A549 (cell line): ENCODE data around the gene MYBL2. TPM values are rescaled to one million over a fixed set of nuclear protein-coding genes. Genes with fewer than 3 reads are reported as not detected.

Source experiments
- ATAC-seq, 2 experiments: fragments of 200-7000 bp in 1 of 2; fragments of >200 bp in 1 of 2; cut with Nextera tagmentation in 1 of 2; cut with Tn5 transposase in 1 of 2; 3 replicates each; pipeline versions ENCODE4 v1.8.0 to v1.9.1; 2018 to 2020; ENCODE audit warnings: mild to moderate bottlenecking in 1 of 2, moderate library complexity in 1 of 2
- CTCF ChIA-PET: fragments of 300-600 bp; sonication (Branson Sonifier 250); formaldehyde crosslinking; extraction: SDS; loops from one replicate; lab custom pipeline; 2021; ENCODE audit warnings: antibody characterized with exemption, inconsistent platforms; lab: Yijun Ruan, JAX
- POLR2A ChIA-PET: fragments of 350-600 bp; formaldehyde crosslinking; extraction: SDS; loops from one replicate; lab custom pipeline; 2021; ENCODE audit warnings: antibody characterized with exemption, inconsistent platforms; lab: Yijun Ruan, JAX
- DNase-seq, 2 experiments: peaks; one replicate each; pipeline versions ENCODE4 v3.0.0 to v3.0.0-alpha.2; 2011 to 2016; ENCODE audit warnings: low read depth in 1 of 2, low spot score in 1 of 2
- FAIRE-seq: peaks from 2 replicates; lab custom pipeline; 2011; peaks lifted over from hg19 to GRCh38; lab: Jason Lieb, UNC
- H3K27ac ChIP-seq, 2 experiments: fragments of >200 bp; sonication (Bioruptor Twin); formaldehyde crosslinking; 3 replicates each; pipeline ENCODE4 v1.5.1; 2016 to 2017
- H3K4me1 ChIP-seq: fragments of >200 bp; sonication (Bioruptor Twin); formaldehyde crosslinking; 3 replicates; pipeline ENCODE4 v1.6.1; 2016
- H3K4me2 ChIP-seq: fragments of >200 bp; sonication (Bioruptor Twin); formaldehyde crosslinking; 3 replicates; pipeline ENCODE4 v1.6.1; 2016
- H3K4me3 ChIP-seq: fragments of >200 bp; sonication (Bioruptor Twin); formaldehyde crosslinking; 3 replicates; pipeline ENCODE4 v1.5.1; 2016
- H3K9me3 ChIP-seq: fragments of >200 bp; sonication (Bioruptor Twin); formaldehyde crosslinking; 3 replicates; pipeline ENCODE4 v1.6.1; 2016
- CEBPB ChIP-seq, 2 experiments: fragments of >200 bp in 1 of 2; sonication (Bioruptor Twin) in 1 of 2; formaldehyde crosslinking in 1 of 2; IDR thresholded peaks; 2 replicates each; pipeline ENCODE4 v1.6.1; 2012 to 2016
- CHD4 ChIP-seq: fragments of 200-600 bp; sonication (generic); IDR thresholded peaks from 2 replicates; pipeline ENCODE4 v1.6.1; 2016; ENCODE audit warnings: antibody characterized with exemption, mild to moderate bottlenecking, borderline replicate concordance
- EHMT2 ChIP-seq: fragments of 200-600 bp; sonication (generic); IDR thresholded peaks from 2 replicates; pipeline ENCODE4 v1.6.1; 2016; ENCODE audit warnings: antibody characterized with exemption, low read depth, mild to moderate bottlenecking, moderate library complexity
- FOXS1 ChIP-seq: fragments of 250-450 bp; sonication (Bioruptor Pico); IDR thresholded peaks from 2 replicates; pipeline ENCODE4 v1.5.0; 2020; ENCODE audit warnings: mild to moderate bottlenecking, moderate library complexity
- HDAC2 ChIP-seq: fragments of 200-600 bp; sonication (generic); IDR thresholded peaks from 2 replicates; pipeline ENCODE4 v1.6.1; 2016
- HEYL ChIP-seq: fragments of 250-450 bp; sonication (Bioruptor Pico); IDR thresholded peaks from 2 replicates; pipeline ENCODE4 v1.8.0; 2021; ENCODE audit warnings: mild to moderate bottlenecking, moderate library complexity
- JUNB ChIP-seq: fragments of >200 bp; sonication (Bioruptor Twin); formaldehyde crosslinking; IDR thresholded peaks from 2 replicates; pipeline ENCODE4 v1.6.1; 2016
- KDM1A ChIP-seq: fragments of 200-600 bp; sonication (generic); IDR thresholded peaks from 2 replicates; pipeline ENCODE4 v1.6.1; 2016; ENCODE audit warnings: low read depth, mild to moderate bottlenecking
- KDM5A ChIP-seq: fragments of 200-600 bp; sonication (generic); IDR thresholded peaks from 2 replicates; pipeline ENCODE4 v1.6.1; 2016; ENCODE audit warnings: antibody characterized with exemption, mild to moderate bottlenecking
- MAFK ChIP-seq: fragments of 450-650 bp; IDR thresholded peaks from 2 replicates; pipeline ENCODE4 v1.6.1; 2014; ENCODE audit not compliant: partially characterized antibody
- NPAS2 ChIP-seq: fragments of 250-450 bp; sonication (Bioruptor Pico); IDR thresholded peaks from 2 replicates; pipeline ENCODE4 v1.8.0; 2022; ENCODE audit warnings: mild to moderate bottlenecking, moderate library complexity, borderline replicate concordance
- POLR2A ChIP-seq: IDR thresholded peaks from 2 replicates; pipeline ENCODE4 v1.6.1; 2012; ENCODE audit warnings: mild to moderate bottlenecking, low read length
- RAD21 ChIP-seq, 2 experiments: fragments of >200 bp in 1 of 2; sonication (Bioruptor Twin) in 1 of 2; formaldehyde crosslinking in 1 of 2; IDR thresholded peaks in 1 of 2; conservative IDR thresholded peaks in 1 of 2; 2 replicates in 1 of 2; 3 replicates in 1 of 2; pipeline ENCODE4 v1.6.1; 2012 to 2018; ENCODE audit warnings: inconsistent platforms in 1 of 2
- RCOR1 ChIP-seq: fragments of 150-350 bp; IDR thresholded peaks from 2 replicates; pipeline ENCODE4 v1.6.1; 2014; ENCODE audit warnings: antibody characterized with exemption, low read length, low read depth
- RFX5 ChIP-seq: fragments of 450-650 bp; IDR thresholded peaks from 2 replicates; pipeline ENCODE4 v1.7.1; 2014; ENCODE audit warnings: antibody characterized with exemption, mild to moderate bottlenecking, moderate library complexity
- SMC3 ChIP-seq: fragments of >200 bp; sonication (Bioruptor Twin); formaldehyde crosslinking; IDR thresholded peaks from 3 replicates; pipeline ENCODE4 v1.6.1; 2018; ENCODE audit warnings: inconsistent platforms
- TFCP2L1 ChIP-seq: fragments of 250-450 bp; sonication (Bioruptor Pico); IDR thresholded peaks from 2 replicates; pipeline ENCODE4 v1.5.0; 2021; ENCODE audit warnings: mild to moderate bottlenecking
- ZC3H11A ChIP-seq: fragments of 450-650 bp; IDR thresholded peaks from 2 replicates; pipeline ENCODE4 v1.6.1; 2014; ENCODE audit warnings: antibody characterized with exemption, mild to moderate bottlenecking
- ZFP36 ChIP-seq: fragments of 450-650 bp; IDR thresholded peaks from 2 replicates; pipeline ENCODE4 v1.6.1; 2014; ENCODE audit warnings: borderline replicate concordance; ENCODE audit not compliant: partially characterized antibody
- ZNF302 ChIP-seq: fragments of 250-450 bp; sonication (Bioruptor Pico); IDR thresholded peaks from 2 replicates; pipeline ENCODE4 v1.9.0; 2021; ENCODE audit warnings: inconsistent platforms, mild to moderate bottlenecking, moderate library complexity
- WGBS: methylation state at CpG from one replicate; pipeline ENCODE4 v1.1.6; 2017; ENCODE audit errors: missing lambda C conversion rate; 5-methylcytosine and 5-hydroxymethylcytosine counted together
- polyA plus RNA-seq, 4 experiments: library from polyadenylated mRNA; depleted of rRNA in 3 of 4; stranded (reverse); fragments of >200 nt; fragmentation: RNase III in 1 of 4; extraction: RNeasy Plus Mini Kit Qiagen cat#74134 plus additional on column Dnase treatment in 1 of 4; gene quantifications; 2 replicates in 3 of 4; 3 replicates in 1 of 4; pipeline ENCODE4 v1.2.3, GENCODE V29; 2011 to 2017
- TF ChIP-seq, protein P1 (sequence below): fragments of 200-600 bp; sonication (generic); IDR thresholded peaks from 2 replicates; pipeline ENCODE4 v1.6.1; 2016; ENCODE audit warnings: antibody characterized with exemption, mild to moderate bottlenecking, moderate library complexity
- TF ChIP-seq, protein P2 (sequence below): fragments of >200 bp; sonication (Bioruptor Twin); formaldehyde crosslinking; IDR thresholded peaks from 2 replicates; pipeline ENCODE4 v1.6.1; 2016

MYBL2 gene
- polyA plus RNA-seq, 2 of the 4 experiments (the other 2 are of a cell fraction) = 19.9 to 53.7 TPM

DNA sequence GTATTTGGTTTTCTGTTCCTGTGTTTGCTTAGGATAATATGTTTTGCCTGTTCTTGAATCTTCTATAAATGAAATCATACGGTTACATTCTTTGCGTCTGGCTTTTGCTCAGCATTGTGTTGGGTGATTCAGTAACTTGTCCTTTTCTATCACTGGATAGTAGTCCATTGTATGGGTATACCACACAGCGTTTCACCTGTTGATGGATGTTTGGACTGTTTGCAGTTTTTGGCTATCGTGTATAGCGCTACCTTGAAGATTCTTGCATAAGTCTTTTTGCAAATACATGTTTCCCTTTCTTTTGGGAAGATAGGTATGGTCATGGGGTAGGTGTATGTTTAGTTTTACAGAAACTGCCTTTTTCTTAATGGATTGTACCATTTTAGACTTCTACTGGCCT is 9.5 kb downstream of the MYBL2 start (continued):
- no peak for TF ChIP-seq EHMT2
- no peak for TF ChIP-seq KDM5A

GRCh38 chr20:43680981-43681380 is 14.1 kb downstream of the MYBL2 start:
- Histone ChIP-seq H3K4me3 (no peak overlapping the region), H3K9me3 (no peaks in the 10 kb centered on the region), H3K4me2 (no peak overlapping the region), H3K4me1 (no peaks in the 10 kb centered on the region), H3K27ac (no peak overlapping the region)
- no peak for DNase-seq
- FAIRE-seq = no peak
- WGBS = 90% methylated on average over 7 of the region's 7 CpGs
- no peak for ATAC-seq
- ChIA-PET POLR2A (interaction anchor here (0.5 kb wide), 1 partner anchor 14 kb away, joined by 6 read pairs; no protein-coding TSS in a partner anchor), CTCF (interaction anchor here (0.7 to 3.8 kb wide), 4 partner anchors 10 to 142 kb away, joined by 3 to 17 read pairs (median 10); no protein-coding TSS in a partner anchor)
- TF ChIP-seq KDM5A (no peak), ZNF302 (no peak), HEYL (CRISPR knock-in tag) (no peak), ZFP36 (no peak), POLR2A (no peak), SMC3 (no peak), ZC3H11A (no peak), TFCP2L1 (CRISPR knock-in tag) (no peak), MAFK (no peak), RFX5 (no peak), CEBPB (IDR thresholded peaks at IDR 0.05) (no peak), NPAS2 (no peak), HDAC2 (no peak), RCOR1 (no peak), CHD4 (no peak)
- TF ChIP-seq, protein P1, sequence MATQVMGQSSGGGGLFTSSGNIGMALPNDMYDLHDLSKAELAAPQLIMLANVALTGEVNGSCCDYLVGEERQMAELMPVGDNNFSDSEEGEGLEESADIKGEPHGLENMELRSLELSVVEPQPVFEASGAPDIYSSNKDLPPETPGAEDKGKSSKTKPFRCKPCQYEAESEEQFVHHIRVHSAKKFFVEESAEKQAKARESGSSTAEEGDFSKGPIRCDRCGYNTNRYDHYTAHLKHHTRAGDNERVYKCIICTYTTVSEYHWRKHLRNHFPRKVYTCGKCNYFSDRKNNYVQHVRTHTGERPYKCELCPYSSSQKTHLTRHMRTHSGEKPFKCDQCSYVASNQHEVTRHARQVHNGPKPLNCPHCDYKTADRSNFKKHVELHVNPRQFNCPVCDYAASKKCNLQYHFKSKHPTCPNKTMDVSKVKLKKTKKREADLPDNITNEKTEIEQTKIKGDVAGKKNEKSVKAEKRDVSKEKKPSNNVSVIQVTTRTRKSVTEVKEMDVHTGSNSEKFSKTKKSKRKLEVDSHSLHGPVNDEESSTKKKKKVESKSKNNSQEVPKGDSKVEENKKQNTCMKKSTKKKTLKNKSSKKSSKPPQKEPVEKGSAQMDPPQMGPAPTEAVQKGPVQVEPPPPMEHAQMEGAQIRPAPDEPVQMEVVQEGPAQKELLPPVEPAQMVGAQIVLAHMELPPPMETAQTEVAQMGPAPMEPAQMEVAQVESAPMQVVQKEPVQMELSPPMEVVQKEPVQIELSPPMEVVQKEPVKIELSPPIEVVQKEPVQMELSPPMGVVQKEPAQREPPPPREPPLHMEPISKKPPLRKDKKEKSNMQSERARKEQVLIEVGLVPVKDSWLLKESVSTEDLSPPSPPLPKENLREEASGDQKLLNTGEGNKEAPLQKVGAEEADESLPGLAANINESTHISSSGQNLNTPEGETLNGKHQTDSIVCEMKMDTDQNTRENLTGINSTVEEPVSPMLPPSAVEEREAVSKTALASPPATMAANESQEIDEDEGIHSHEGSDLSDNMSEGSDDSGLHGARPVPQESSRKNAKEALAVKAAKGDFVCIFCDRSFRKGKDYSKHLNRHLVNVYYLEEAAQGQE = no peak
- TF ChIP-seq, protein P2, sequence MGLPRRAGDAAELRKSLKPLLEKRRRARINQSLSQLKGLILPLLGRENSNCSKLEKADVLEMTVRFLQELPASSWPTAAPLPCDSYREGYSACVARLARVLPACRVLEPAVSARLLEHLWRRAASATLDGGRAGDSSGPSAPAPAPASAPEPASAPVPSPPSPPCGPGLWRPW = no peak

- TF ChIP-seq CEBPB (IDR thresholded peaks at IDR 0.05) (no peak), KDM1A (no peak), RFX5 (no peak), FOXS1 (CRISPR knock-in tag) (no peak), JUNB (no peak), RAD21 (conservative IDR thresholded peaks at IDR 0.05 in 1 of 2, IDR thresholded peaks at IDR 0.05 in 1 of 2) (no peak)
- CTCF ChIA-PET = interaction anchor here (1.0 to 3.8 kb wide), 4 partner anchors 10 to 143 kb away, joined by 3 to 17 read pairs (median 10); no protein-coding TSS in a partner anchor
- H3K9me3 ChIP-seq = no peaks in the 10 kb centered on the region
- ATAC-seq (peak; percentile 43 to 55; a peak in 3 of 6 replicates), DNase-seq (no peak), FAIRE-seq (no peak)
- no peak overlapping the region for H3K27ac ChIP-seq
- H3K4me3 ChIP-seq = no peak overlapping the region
- POLR2A ChIA-PET = no interaction called here
- H3K4me2 ChIP-seq = no peak overlapping the region
- 78% methylated on average over 5 of the region's 8 CpGs for WGBS
- H3K4me1 ChIP-seq = no peaks in the 10 kb centered on the region
Observed at GRCh38 chr20:43681468-43681942, 14.6 kb downstream of the MYBL2 start.
